ENCODE results near the gene CHCHD10.

The CHCHD10 gene

GRCh38 chr22:23779731-23780130, 12.0 kb upstream of the CHCHD10 start:
- no peaks in the 10 kb centered on the region for H3K79me2 ChIP-seq (ENCODE audit: insufficient read depth, low read depth)
- H3K4me3 ChIP-seq (IDR thresholded peaks at IDR 0.05; ENCODE audit: insufficient read depth, low read depth, low read length), result no peak overlapping the region
- H3K27ac ChIP-seq, result no peak overlapping the region
- H4K20me1 ChIP-seq (ENCODE audit: insufficient read depth), result no peaks in the 10 kb centered on the region
- H2AFZ ChIP-seq (ENCODE audit: low read depth), result no peak overlapping the region
- H3K4me2 ChIP-seq, result no peak overlapping the region
- no peaks in the 10 kb centered on the region for H3K36me3 ChIP-seq (ENCODE audit: insufficient read depth)
- TF ChIP-seq CTCF (conservative IDR thresholded peaks at IDR 0.05; ENCODE audit: low read depth, low read length), result no peak
- peaks cover 9% of the 10 kb centered on the region for H3K4me1 ChIP-seq (ENCODE audit: low read depth, poor library complexity, severe bottlenecking)
- no peaks in the 10 kb centered on the region for H3K27me3 ChIP-seq (ENCODE audit: insufficient read depth, low read depth)
- H3K9ac ChIP-seq, result no peak overlapping the region

GRCh38 chr22:23779083-23779482, 11.3 kb upstream of the CHCHD10 start:
- no peaks in the 10 kb centered on the region for H3K36me3 ChIP-seq (ENCODE audit: insufficient read depth)
- no peak overlapping the region for H3K4me3 ChIP-seq (IDR thresholded peaks at IDR 0.05; ENCODE audit: insufficient read depth, low read depth, low read length)
- H3K79me2 ChIP-seq (ENCODE audit: insufficient read depth, low read depth), result no peaks in the 10 kb centered on the region
- no peak overlapping the region for H3K27ac ChIP-seq
- H4K20me1 ChIP-seq (ENCODE audit: insufficient read depth), result no peaks in the 10 kb centered on the region
- H3K4me1 ChIP-seq (ENCODE audit: low read depth, poor library complexity, severe bottlenecking), result peaks cover 2% of the 10 kb centered on the region
- no peak for TF ChIP-seq CTCF (conservative IDR thresholded peaks at IDR 0.05; ENCODE audit: low read depth, low read length)
- H3K4me2 ChIP-seq, result no peak overlapping the region
- no peak overlapping the region for H3K9ac ChIP-seq
- no peaks in the 10 kb centered on the region for H3K27me3 ChIP-seq (ENCODE audit: insufficient read depth, low read depth)
- no peak overlapping the region for H2AFZ ChIP-seq (ENCODE audit: low read depth)

GRCh38 chr22:23778577-23778900, 10.8 kb upstream of the CHCHD10 start:
- H3K4me1 ChIP-seq (ENCODE audit: low read depth, poor library complexity, severe bottlenecking), result peaks cover 2% of the 10 kb centered on the region
- TF ChIP-seq CTCF (conservative IDR thresholded peaks at IDR 0.05; ENCODE audit: low read depth, low read length), result no peak
- H3K36me3 ChIP-seq (ENCODE audit: insufficient read depth), result no peaks in the 10 kb centered on the region
- H3K79me2 ChIP-seq (ENCODE audit: insufficient read depth, low read depth), result no peaks in the 10 kb centered on the region
- H3K27me3 ChIP-seq (ENCODE audit: insufficient read depth, low read depth), result no peaks in the 10 kb centered on the region
- H3K4me3 ChIP-seq (IDR thresholded peaks at IDR 0.05; ENCODE audit: insufficient read depth, low read depth, low read length), result no peak overlapping the region
- no peak overlapping the region for H3K4me2 ChIP-seq
- no peaks in the 10 kb centered on the region for H4K20me1 ChIP-seq (ENCODE audit: insufficient read depth)
- no peak overlapping the region for H2AFZ ChIP-seq (ENCODE audit: low read depth)
- no peak overlapping the region for H3K27ac ChIP-seq
- H3K9ac ChIP-seq, result no peak overlapping the region

GRCh38 chr22:23777776-23778576, 10.2 kb upstream of the CHCHD10 start:
- Histone ChIP-seq H3K4me2 (no peak overlapping the region), H3K27me3 (ENCODE audit: insufficient read depth, low read depth) (no peaks in the 10 kb centered on the region)

More at GRCh38 chr22:23777776-23778576, 10.2 kb upstream of the CHCHD10 start:
- no peaks in the 10 kb centered on the region for H3K79me2 ChIP-seq (ENCODE audit: insufficient read depth, low read depth)
- H3K9ac ChIP-seq, result no peak overlapping the region
- no peak overlapping the region for H3K4me3 ChIP-seq (IDR thresholded peaks at IDR 0.05; ENCODE audit: insufficient read depth, low read depth, low read length)
- H3K27ac ChIP-seq, result no peak overlapping the region
- TF ChIP-seq CTCF (conservative IDR thresholded peaks at IDR 0.05; ENCODE audit: low read depth, low read length), result no peak
- no peaks in the 10 kb centered on the region for H4K20me1 ChIP-seq (ENCODE audit: insufficient read depth)
- no peaks in the 10 kb centered on the region for H3K36me3 ChIP-seq (ENCODE audit: insufficient read depth)
- H3K4me1 ChIP-seq (ENCODE audit: low read depth, poor library complexity, severe bottlenecking), result peaks cover 8% of the 10 kb centered on the region
- H2AFZ ChIP-seq (ENCODE audit: low read depth), result no peak overlapping the region

All from KMS-11 (cell line).